Muscle layer of duodenum (tissue), 2 donors: ENCODE results near the gene CRX.
"Not testable (repeated sequence)": the region's sequence is repeated elsewhere in the genome, so short reads cannot be mapped to it uniquely, and the experiment has no call there.

ENCODE experiments used
- H3K27ac ChIP-seq: one replicate; pipeline ENCODE4 v1.7.0; 2013; ENCODE audit warnings: mild to moderate bottlenecking, low read length
- H3K27me3 ChIP-seq: one replicate; pipeline ENCODE4 v1.7.0; 2013; ENCODE audit warnings: low read depth, mild to moderate bottlenecking, control low read depth, low read length
- H3K36me3 ChIP-seq, 2 donors: one replicate each; pipeline ENCODE4 v1.7.0; 2013; ENCODE audit warnings: low read length in 2 of 2, control low read depth in 1 of 2, mild to moderate bottlenecking in 1 of 2; ENCODE audit not compliant: insufficient read depth in 2 of 2, control insufficient read depth in 1 of 2
- H3K4me1 ChIP-seq, 2 donors: one replicate each; pipeline ENCODE4 v1.7.0; 2013; ENCODE audit warnings: low read length in 2 of 2, mild to moderate bottlenecking in 2 of 2, control low read depth in 1 of 2, moderate library complexity in 1 of 2; ENCODE audit not compliant: insufficient read depth in 2 of 2, control insufficient read depth in 1 of 2
- H3K4me3 ChIP-seq, 2 donors: one replicate each; pipeline ENCODE4 v1.7.0; 2013; ENCODE audit warnings: low read length in 2 of 2, low read depth in 1 of 2, mild to moderate bottlenecking in 1 of 2
- H3K9me3 ChIP-seq, 2 donors: one replicate each; pipeline ENCODE4 v1.7.0; 2013; ENCODE audit warnings: low read length in 2 of 2, control low read depth in 1 of 2, mild to moderate bottlenecking in 1 of 2; ENCODE audit not compliant: control insufficient read depth in 1 of 2
- donor health status: healthy.

CRX gene

GRCh38 chr19:47839411-47839810 lies 17.7 kb downstream of the CRX start:
- Histone ChIP-seq H3K27me3 (no peaks in the 10 kb centered on the region), H3K4me1 (no peaks in the 10 kb centered on the region), H3K4me3 (no peak overlapping the region), H3K9me3 (no peaks in the 10 kb centered on the region), H3K27ac (no peak overlapping the region), H3K36me3 (no peaks in the 10 kb centered on the region)

- H3K36me3 ChIP-seq, result no peaks in the 10 kb centered on the region
- H3K27me3 ChIP-seq, result no peaks in the 10 kb centered on the region
- H3K4me1 ChIP-seq, result no peaks in the 10 kb centered on the region
- no peak overlapping the region for H3K4me3 ChIP-seq
- no peak overlapping the region for H3K27ac ChIP-seq
- no peaks in the 10 kb centered on the region for H3K9me3 ChIP-seq
Observed at GRCh38 chr19:47839913-47840312, 18.2 kb downstream of the CRX start.

GRCh38 chr19:47842941-47843340 lies 21.2 kb downstream of the CRX start:
- H3K9me3 ChIP-seq, result no peaks in the 10 kb centered on the region
- H3K27me3 ChIP-seq, result no peaks in the 10 kb centered on the region

GRCh38 chr19:47848425-47848822 lies 26.7 kb downstream of the CRX start:
- no peak overlapping the region for H3K27ac ChIP-seq
- H3K4me3 ChIP-seq, result no peak overlapping the region
- no peaks in the 10 kb centered on the region for H3K9me3 ChIP-seq
- no peaks in the 10 kb centered on the region for H3K36me3 ChIP-seq
- H3K27me3 ChIP-seq, result peaks cover 17% of the 10 kb centered on the region
- H3K4me1 ChIP-seq, result no peaks in the 10 kb centered on the region

More at GRCh38 chr19:47842941-47843340, 21.2 kb downstream of the CRX start:
- Histone ChIP-seq H3K4me1 (no peaks in the 10 kb centered on the region), H3K36me3 (no peaks in the 10 kb centered on the region), H3K27ac (no peak overlapping the region), H3K4me3 (no peak overlapping the region)

- peaks cover 17% of the 10 kb centered on the region for H3K27me3 ChIP-seq
Observed at GRCh38 chr19:47848823-47849473, 27.2 kb downstream of the CRX start.

GRCh38 chr19:47853003-47853402 lies 31.3 kb downstream of the CRX start:
- no peaks in the 10 kb centered on the region for H3K9me3 ChIP-seq
- no peak overlapping the region for H3K4me3 ChIP-seq
- H3K27me3 ChIP-seq, result peaks cover 22% of the 10 kb centered on the region
- no peaks in the 10 kb centered on the region for H3K36me3 ChIP-seq
- H3K27ac ChIP-seq, result no peak overlapping the region
- no peaks in the 10 kb centered on the region for H3K4me1 ChIP-seq

More at GRCh38 chr19:47848823-47849473, 27.2 kb downstream of the CRX start:
- no peaks in the 10 kb centered on the region for H3K9me3 ChIP-seq
- H3K27ac ChIP-seq, result no peak overlapping the region
- H3K36me3 ChIP-seq, result no peaks in the 10 kb centered on the region
- H3K4me3 ChIP-seq, result no peak overlapping the region
- H3K4me1 ChIP-seq, result no peaks in the 10 kb centered on the region

- Histone ChIP-seq H3K36me3 (no peaks in the 10 kb centered on the region), H3K4me1 (no peaks in the 10 kb centered on the region), H3K27me3 (peaks cover 12% of the 10 kb centered on the region), H3K4me3 (no peak overlapping the region), H3K27ac (no peak overlapping the region), H3K9me3 (no peaks in the 10 kb centered on the region)
Observed at GRCh38 chr19:47854459-47854858, 32.7 kb downstream of the CRX start.

GRCh38 chr19:47858231-47858630 lies 36.5 kb downstream of the CRX start:
- not testable (repeated sequence) for H3K4me1 ChIP-seq, H3K4me3 ChIP-seq, H3K27me3 ChIP-seq, H3K9me3 ChIP-seq, H3K27ac ChIP-seq, H3K36me3 ChIP-seq

GRCh38 chr19:47858646-47859285 lies 37.0 kb downstream of the CRX start, which contains the start of gene TPRX2:
Gene TPRX2, plus strand, starts transcription at chr19:47859235. Its CDS starts 12 bp downstream, at chr19:47859247.
- not testable (repeated sequence) for H3K27ac ChIP-seq, H3K27me3 ChIP-seq

GRCh38 chr19:47859838-47860237 lies 38.1 kb downstream of the CRX start:
- H3K27ac ChIP-seq, H3K4me1 ChIP-seq, H3K4me3 ChIP-seq, H3K36me3 ChIP-seq, H3K9me3 ChIP-seq, H3K27me3 ChIP-seq: not testable (repeated sequence)

More at GRCh38 chr19:47858646-47859285, 37.0 kb downstream of the CRX start, which contains the start of gene TPRX2:
- not testable (repeated sequence) for H3K9me3 ChIP-seq, H3K4me3 ChIP-seq, H3K4me1 ChIP-seq, H3K36me3 ChIP-seq

- Histone ChIP-seq H3K27ac (no peak overlapping the region), H3K36me3 (no peaks in the 10 kb centered on the region), H3K4me1 (no peaks in the 10 kb centered on the region), H3K9me3 (no peaks in the 10 kb centered on the region), H3K4me3 (no peak overlapping the region), H3K27me3 (no peaks in the 10 kb centered on the region)
Observed at GRCh38 chr19:47860602-47861297, 39.0 kb downstream of the CRX start.
